22Rv1 (cell line): ENCODE measurements around the gene DNMT3A.

Experiments
- H3K27ac ChIP-seq: fragments of 450-650 bp; 2 replicates; pipeline ENCODE4 v1.5.1; 2017
- ZFX ChIP-seq: fragments of 450-650 bp; IDR thresholded peaks from 2 replicates; pipeline ENCODE4 v1.6.1; 2017; ENCODE audit warnings: antibody characterized with exemption, borderline replicate concordance
- TF ChIP-seq, protein P1 (sequence below): fragments of 450-650 bp; IDR thresholded peaks from 2 replicates; pipeline ENCODE4 v1.5.1; 2017; ENCODE audit warnings: mild to moderate bottlenecking

The DNMT3A gene

DNA sequence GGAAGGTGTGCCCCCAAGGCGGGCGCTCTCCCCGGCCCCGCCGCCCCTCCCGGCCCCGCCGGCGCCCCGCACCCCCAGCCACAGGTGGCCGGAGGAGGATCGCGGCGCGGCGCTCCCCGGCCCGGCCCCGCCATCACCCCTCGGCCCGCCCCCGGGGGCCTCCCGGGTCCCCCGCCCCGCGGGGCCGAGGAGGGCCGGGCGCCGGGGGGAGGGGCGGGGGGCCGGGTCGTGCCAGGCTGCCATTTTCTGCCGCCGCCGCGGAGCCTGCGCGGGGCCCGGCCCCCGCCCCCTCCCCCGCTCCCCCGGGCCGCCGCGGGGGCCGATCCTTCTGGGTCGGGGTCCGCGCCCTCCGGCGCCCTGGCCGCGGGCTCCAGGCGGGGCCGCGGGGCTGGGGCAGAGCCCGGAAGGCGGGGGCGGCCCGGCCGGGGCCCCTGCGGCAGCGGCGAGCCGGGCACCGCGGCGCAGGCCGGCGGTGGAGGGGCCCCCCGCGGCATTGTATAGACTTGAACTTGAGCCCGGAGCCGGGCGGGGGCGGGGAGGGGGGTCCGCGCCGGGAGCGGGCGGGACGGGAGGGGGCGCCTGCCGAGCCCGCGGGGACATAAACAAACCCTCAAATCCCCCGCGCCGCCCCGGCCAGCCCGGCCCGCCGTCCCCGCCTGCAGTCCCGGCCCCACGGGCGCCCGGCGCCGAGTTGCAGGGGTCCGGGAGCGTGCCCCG lies 556 bp downstream of the DNMT3A start:
- TF ChIP-seq, protein P1, sequence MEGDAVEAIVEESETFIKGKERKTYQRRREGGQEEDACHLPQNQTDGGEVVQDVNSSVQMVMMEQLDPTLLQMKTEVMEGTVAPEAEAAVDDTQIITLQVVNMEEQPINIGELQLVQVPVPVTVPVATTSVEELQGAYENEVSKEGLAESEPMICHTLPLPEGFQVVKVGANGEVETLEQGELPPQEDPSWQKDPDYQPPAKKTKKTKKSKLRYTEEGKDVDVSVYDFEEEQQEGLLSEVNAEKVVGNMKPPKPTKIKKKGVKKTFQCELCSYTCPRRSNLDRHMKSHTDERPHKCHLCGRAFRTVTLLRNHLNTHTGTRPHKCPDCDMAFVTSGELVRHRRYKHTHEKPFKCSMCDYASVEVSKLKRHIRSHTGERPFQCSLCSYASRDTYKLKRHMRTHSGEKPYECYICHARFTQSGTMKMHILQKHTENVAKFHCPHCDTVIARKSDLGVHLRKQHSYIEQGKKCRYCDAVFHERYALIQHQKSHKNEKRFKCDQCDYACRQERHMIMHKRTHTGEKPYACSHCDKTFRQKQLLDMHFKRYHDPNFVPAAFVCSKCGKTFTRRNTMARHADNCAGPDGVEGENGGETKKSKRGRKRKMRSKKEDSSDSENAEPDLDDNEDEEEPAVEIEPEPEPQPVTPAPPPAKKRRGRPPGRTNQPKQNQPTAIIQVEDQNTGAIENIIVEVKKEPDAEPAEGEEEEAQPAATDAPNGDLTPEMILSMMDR: no peak
- no peak for TF ChIP-seq ZFX
- H3K27ac ChIP-seq: peak overlapping the region; percentile 64

DNA sequence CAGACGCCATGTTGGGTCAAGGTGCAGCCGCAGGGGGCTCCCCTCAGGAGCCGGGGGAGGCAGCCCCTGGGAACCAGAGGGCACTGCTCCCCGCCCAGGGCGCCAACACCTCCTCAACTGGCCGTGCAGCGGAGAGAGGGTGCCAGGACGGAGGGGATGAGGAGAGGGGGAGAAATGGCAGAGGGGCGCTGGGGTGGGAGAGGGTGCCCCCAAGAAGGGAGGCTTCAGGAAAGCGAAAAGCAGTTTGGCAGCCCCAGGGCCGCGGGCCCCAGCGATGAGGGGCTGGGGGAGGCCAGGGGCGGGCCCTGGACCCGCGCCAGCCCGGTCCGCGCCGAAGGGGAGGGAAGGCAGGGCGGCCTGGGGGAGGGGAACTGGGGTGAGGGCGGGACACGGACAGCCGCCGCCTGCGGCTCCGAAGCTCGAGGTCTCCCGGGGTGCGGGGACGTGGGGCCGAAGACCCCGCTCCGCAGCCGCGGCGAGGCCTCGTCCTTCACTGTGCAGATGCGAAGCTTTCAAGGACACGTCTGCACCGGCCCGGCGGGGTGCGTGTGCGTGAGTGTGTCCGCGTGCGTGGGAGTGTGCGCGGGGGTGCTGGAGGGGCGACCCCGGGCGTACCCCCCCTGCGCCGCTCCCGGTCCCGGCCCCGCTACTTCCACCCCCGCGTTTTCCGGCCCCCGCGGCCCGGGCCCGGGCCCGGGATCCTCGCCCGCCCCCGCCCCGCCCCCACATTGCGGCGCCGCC lies 1.4 kb downstream of the DNMT3A start:
- TF ChIP-seq, protein P1: no peak
- TF ChIP-seq ZFX: no peak
- H3K27ac ChIP-seq: peak overlapping the region; percentile 64

DNA sequence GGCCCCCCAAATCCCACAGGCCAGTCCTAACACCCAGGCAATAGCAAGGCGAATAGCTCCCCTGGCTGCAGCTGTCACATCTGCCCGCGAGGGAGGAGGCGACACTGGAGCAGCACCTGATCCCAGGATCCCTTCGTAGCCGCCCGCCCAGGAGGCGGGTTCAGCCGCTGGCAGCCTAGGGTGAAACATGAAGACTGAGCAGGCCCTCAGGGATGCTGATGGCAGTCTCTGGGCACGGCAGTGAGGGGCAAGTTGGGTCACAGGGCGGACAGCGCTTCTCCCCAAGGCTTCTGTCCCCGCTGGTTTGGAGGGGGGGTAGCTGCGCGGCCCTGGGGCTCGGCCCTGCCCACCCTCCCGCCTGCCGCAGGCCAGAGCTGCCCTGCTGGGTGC lies 1.9 kb downstream of the DNMT3A start:
- H3K27ac ChIP-seq: no peak overlapping the region
- TF ChIP-seq ZFX: no peak
- TF ChIP-seq, protein P1: no peak

DNA sequence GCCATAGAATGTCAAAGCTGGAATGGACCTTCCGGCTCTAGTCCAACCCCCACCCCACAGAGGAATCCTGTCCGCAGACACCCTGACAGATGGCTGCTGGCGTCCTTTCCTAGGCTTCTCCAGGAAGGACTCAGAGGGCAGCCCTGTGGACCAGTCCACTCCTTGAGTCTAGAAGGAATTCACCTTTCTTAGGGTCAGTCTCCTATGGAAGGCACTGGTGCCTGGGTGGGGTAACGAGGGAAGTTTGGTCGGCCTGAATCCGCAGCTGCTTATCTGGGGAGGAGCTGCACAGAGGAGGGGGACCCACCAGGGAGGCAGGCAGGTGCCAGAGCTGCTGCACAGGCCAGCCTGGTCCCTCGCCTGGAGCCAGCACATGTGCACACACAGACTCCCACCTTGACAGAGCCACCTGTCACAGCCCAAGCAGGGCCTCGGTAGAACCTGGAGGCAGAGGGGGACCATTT lies 2.5 kb downstream of the DNMT3A start:
- H3K27ac ChIP-seq: no peak overlapping the region
- TF ChIP-seq, protein P1: no peak
- no peak for TF ChIP-seq ZFX

DNA sequence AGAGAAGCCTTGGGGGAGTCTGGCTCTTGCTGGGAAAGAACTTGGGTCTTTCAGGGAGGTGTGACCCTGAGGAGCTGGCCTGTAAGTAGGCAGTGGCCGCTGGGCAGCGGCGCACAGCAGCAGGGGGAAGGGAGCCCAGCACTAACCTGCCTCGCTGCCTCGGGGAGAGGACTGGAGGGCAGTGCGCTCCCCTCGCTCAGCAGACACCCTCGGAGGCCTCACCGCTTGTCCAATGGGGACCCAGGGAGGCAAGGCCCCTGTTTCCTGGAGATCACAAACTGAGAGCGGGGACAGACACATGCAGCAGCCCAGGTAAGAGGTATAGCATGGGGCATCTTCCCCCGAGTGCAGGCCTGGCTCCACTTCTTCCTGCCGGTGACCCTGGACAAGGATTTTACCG lies 3.3 kb downstream of the DNMT3A start:
- no peak overlapping the region for H3K27ac ChIP-seq
- TF ChIP-seq ZFX: no peak
- TF ChIP-seq, protein P1: no peak

DNA sequence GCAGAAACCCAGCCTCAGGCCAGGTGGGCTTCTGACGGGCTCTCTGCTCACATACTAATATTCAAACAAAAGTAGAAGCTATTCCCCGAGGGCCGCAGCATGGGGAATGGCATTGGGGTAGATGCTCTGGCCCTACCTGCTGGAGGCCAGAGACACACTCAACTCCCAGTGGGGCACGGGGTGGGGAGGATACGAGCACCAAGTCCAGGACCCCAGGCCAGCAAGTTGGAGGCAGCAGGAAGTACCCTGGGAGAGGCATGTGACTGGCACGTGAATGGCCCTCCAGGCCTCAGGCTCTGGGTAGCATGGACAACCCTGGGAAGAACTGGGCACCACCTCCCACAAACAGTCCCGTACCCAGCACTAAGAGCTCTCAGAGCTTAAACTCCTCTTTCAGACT lies 3.8 kb downstream of the DNMT3A start:
- no peak overlapping the region for H3K27ac ChIP-seq
- no peak for TF ChIP-seq ZFX
- TF ChIP-seq, protein P1: no peak

DNA sequence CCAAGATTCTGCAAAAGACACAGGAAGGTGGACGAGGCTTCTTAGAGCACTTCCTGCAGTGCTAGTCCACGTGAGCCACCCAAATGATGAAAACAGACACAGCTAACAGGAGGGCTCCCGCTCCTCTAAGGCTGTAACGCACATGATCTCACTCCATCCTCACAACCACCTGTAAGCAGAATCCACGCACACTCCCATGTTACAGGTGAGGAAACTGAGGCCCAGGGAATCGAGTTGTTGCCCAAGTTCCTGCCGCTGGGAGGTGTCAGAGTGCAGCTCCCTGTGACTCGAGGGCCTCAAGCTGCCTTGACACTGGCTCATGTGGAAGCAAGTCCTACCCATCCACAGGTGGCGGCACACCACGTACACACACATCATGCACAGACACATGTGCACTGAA lies 4.4 kb downstream of the DNMT3A start:
- no peak for TF ChIP-seq ZFX
- TF ChIP-seq, protein P1: no peak
- no peak overlapping the region for H3K27ac ChIP-seq
